ENCODE data around the gene PDE3A.

DNA sequence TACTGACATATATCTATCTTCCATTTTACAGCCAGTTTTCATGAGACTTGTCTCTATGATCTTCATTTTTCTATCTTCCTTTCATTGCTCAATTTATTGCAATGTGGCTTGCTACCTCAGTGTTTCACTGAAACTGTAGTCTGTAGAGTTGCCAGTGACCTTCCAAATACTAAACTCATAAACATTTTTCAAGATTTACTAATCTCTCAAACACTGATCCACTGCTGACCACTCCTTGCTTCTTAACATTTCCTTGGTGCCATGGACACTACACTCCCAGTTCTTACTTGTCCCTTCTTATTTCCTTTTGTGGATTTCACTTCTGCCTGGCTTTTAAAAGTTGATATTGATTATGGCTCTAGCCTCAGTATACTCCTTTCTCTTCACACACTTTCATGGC is 231.4 kb downstream of the PDE3A start:
- no peak for TF ChIP-seq CTCF (IDR thresholded peaks at IDR 0.05; ENCODE audit: low read length)
- no peak for TF ChIP-seq EZH2 (optimal IDR thresholded peaks at IDR 0.05; ENCODE audit: low read depth, low read length)
- no peak for TF ChIP-seq EZH2phosphoT487 (IDR thresholded peaks at IDR 0.05; ENCODE audit: low read length)
